Upper lobe of left lung (tissue), 6 donors: ENCODE data around the gene ZNF879. TPM values are rescaled to one million over a fixed set of nuclear protein-coding genes. Genes with fewer than 3 reads are reported as not detected.

Source experiments
- ATAC-seq, 2 donors: fragments of 200-7000 bp; cut with Tn5 transposase; one replicate each; pipeline ENCODE4 v1.9.1; 2022; ENCODE audit warnings: mild to moderate bottlenecking in 2 of 2, moderate library complexity in 2 of 2; ENCODE audit not compliant: low FRiP score in 2 of 2
- DNase-seq, 2 donors: peaks; one replicate each; pipeline ENCODE4 v3.0.0-alpha.2; 2019 to 2020
- H3K27ac ChIP-seq, 4 donors: fragments of 200-600 bp; sonication (generic); one replicate each; pipeline ENCODE4 v1.5.1; 2016 to 2019
- H3K27me3 ChIP-seq, 4 donors: fragments of 200-600 bp; sonication (generic); one replicate each; pipeline ENCODE4 v1.5.1; 2017 to 2019
- H3K36me3 ChIP-seq, 4 donors: fragments of 200-600 bp; sonication (generic); one replicate each; pipeline ENCODE4 v1.5.1; 2016 to 2019
- H3K4me1 ChIP-seq, 4 donors: fragments of 200-600 bp; sonication (generic); one replicate each; pipeline ENCODE4 v1.5.1; 2018 to 2019
- H3K4me3 ChIP-seq, 4 donors: fragments of 200-600 bp; sonication (generic); one replicate each; pipeline ENCODE4 v1.5.1; 2017 to 2019; ENCODE audit warnings: mild to moderate bottlenecking in 2 of 4, moderate library complexity in 1 of 4
- H3K9me3 ChIP-seq, 4 donors: fragments of 200-600 bp; sonication (generic); one replicate each; pipeline ENCODE4 v1.5.1; 2018 to 2019
- CTCF ChIP-seq, 6 experiments: fragments of 450-650 bp in 4 of 6; fragments of 200-600 bp in 2 of 6; sonication (generic) in 2 of 6; IDR thresholded peaks; one replicate each; pipeline ENCODE4 v1.5.1; 2016 to 2019; ENCODE audit warnings: antibody characterized with exemption in 6 of 6
- EP300 ChIP-seq, 4 donors: sonication (generic); formaldehyde crosslinking; IDR thresholded peaks; one replicate each; pipeline ENCODE4 v1.5.1; 2017; ENCODE audit warnings: antibody characterized with exemption in 4 of 4, control low read depth in 2 of 4
- POLR2A ChIP-seq, 4 donors: fragments of 450-650 bp; IDR thresholded peaks; one replicate each; pipeline ENCODE4 v1.5.1; 2016 to 2017; ENCODE audit warnings: antibody characterized with exemption in 4 of 4, mild to moderate bottlenecking in 2 of 4
- POLR2AphosphoS5 ChIP-seq, 2 donors: sonication (generic); formaldehyde crosslinking; IDR thresholded peaks; one replicate each; pipeline ENCODE4 v1.5.1; 2017; ENCODE audit warnings: antibody characterized with exemption in 2 of 2
- WGBS, 2 donors: methylation state at CpG; one replicate each; pipeline ENCODE4 v1.1.5; 2017 to 2018; 5-methylcytosine and 5-hydroxymethylcytosine counted together
- total RNA-seq, 6 donors: library from RNA; depleted of rRNA in 4 of 6; stranded (reverse); fragments of >200 nt in 4 of 6; gene quantifications; one replicate each; pipeline versions ENCODE4 v1.1.0 to v1.2.1, GENCODE V29; 2016 to 2021
- donor health status: DM: no; HTN: no; CAD: no; lungs with moderate emphysema.
- donor health status: DM: no; HTN: yes; CAD: no; lungs with severe emphysema.

ZNF879 gene
- total RNA-seq, 6 donors from 2014 or later = 2.4 to 5.3 (median 4.0) TPM

- WGBS, 2 donors = 94 to 98% methylated on average over 10 to 13 of the region's 13 CpGs
- H3K4me1 ChIP-seq = peaks cover 0 to 13% (median 0%) of the 10 kb centered on the region in 4 donors
- H3K9me3 ChIP-seq = no peaks in the 10 kb centered on the region
- TF ChIP-seq CTCF (IDR thresholded peaks at IDR 0.05) (no peak), POLR2A (IDR thresholded peaks at IDR 0.05) (no peak), POLR2AphosphoS5 (IDR thresholded peaks at IDR 0.05) (no peak), EP300 (IDR thresholded peaks at IDR 0.05) (no peak)
- H3K27ac ChIP-seq = no peak overlapping the region
- DNase-seq (peak in 1 of 2 donors; percentile 25), ATAC-seq (no peak)
- no peaks in the 10 kb centered on the region for H3K36me3 ChIP-seq
- peaks cover 0 to 11% (median 0%) of the 10 kb centered on the region in 4 donors for H3K27me3 ChIP-seq
- no peak overlapping the region for H3K4me3 ChIP-seq
These were observed 25.2 kb upstream of the ZNF879 start for GRCh38 chr5:178998441-178998840.

DNA sequence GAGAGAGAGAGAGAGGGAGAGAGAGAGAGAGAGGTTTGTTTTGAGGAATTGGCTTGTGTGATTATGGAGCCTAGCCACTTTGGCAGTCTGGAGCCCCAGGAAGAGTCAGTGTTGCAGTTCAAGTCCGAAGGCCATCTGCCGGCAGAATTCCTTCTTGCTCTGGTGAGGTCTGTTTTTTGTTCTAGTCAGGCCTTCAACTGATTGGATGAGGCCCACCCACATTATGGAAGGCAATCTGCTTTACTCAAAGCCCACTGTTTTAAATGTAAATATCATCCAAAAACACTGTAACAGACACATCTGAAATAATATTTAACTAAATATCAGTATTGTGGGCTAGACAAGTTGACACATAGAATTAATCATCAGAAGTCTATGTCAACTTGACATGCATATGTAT lies 17.0 kb upstream of the ZNF879 start:
- peaks cover 0 to 14% (median 3%) of the 10 kb centered on the region in 4 donors for H3K9me3 ChIP-seq
- ATAC-seq (no peak), DNase-seq (no peak)
- H3K27me3 ChIP-seq = no peaks in the 10 kb centered on the region
- no peaks in the 10 kb centered on the region for H3K36me3 ChIP-seq
- 85 to 91% methylated on average over 2 of the region's 2 CpGs for WGBS, 2 donors
- no peak overlapping the region for H3K27ac ChIP-seq
- no peak overlapping the region for H3K4me3 ChIP-seq
- TF ChIP-seq POLR2A (IDR thresholded peaks at IDR 0.05) (no peak), EP300 (IDR thresholded peaks at IDR 0.05) (no peak), POLR2AphosphoS5 (IDR thresholded peaks at IDR 0.05) (no peak), CTCF (IDR thresholded peaks at IDR 0.05) (no peak)
- H3K4me1 ChIP-seq = no peaks in the 10 kb centered on the region

- H3K27me3 ChIP-seq = no peaks in the 10 kb centered on the region
- no peaks in the 10 kb centered on the region for H3K4me1 ChIP-seq
- DNase-seq (no peak), ATAC-seq (no peak)
- no peaks in the 10 kb centered on the region for H3K36me3 ChIP-seq
- no peak overlapping the region for H3K27ac ChIP-seq
- H3K9me3 ChIP-seq = peaks cover 0 to 18% (median 7%) of the 10 kb centered on the region in 4 donors
- H3K4me3 ChIP-seq = no peak overlapping the region
- 28 to 34% methylated on average over 1 of the region's 1 CpG for WGBS, 2 donors
- TF ChIP-seq CTCF (IDR thresholded peaks at IDR 0.05) = no peak
These were observed 14.9 kb upstream of the ZNF879 start for GRCh38 chr5:179008667-179009066.

GRCh38 chr5:179033004-179033580 lies 9.5 kb downstream of the ZNF879 start:
- Histone ChIP-seq H3K36me3 (peaks cover 34 to 57% (median 46%) of the 10 kb centered on the region in 4 donors), H3K27ac (no peak overlapping the region), H3K27me3 (no peaks in the 10 kb centered on the region), H3K4me3 (no peak overlapping the region), H3K4me1 (no peaks in the 10 kb centered on the region), H3K9me3 (peaks cover 93 to 100% (median 98%) of the 10 kb centered on the region in 4 donors)
- no peak for TF ChIP-seq POLR2AphosphoS5 (IDR thresholded peaks at IDR 0.05)
- TF ChIP-seq POLR2A (IDR thresholded peaks at IDR 0.05) = no peak
- TF ChIP-seq EP300 (IDR thresholded peaks at IDR 0.05) = no peak
- TF ChIP-seq CTCF (IDR thresholded peaks at IDR 0.05) = no peak
- DNase-seq = no peak
- 97 to 99% methylated on average over 7 of the region's 7 CpGs for WGBS, 2 donors
- no peak for ATAC-seq

- Histone ChIP-seq H3K36me3 (no peaks in the 10 kb centered on the region), H3K4me3 (no peak overlapping the region), H3K4me1 (no peaks in the 10 kb centered on the region), H3K27me3 (no peaks in the 10 kb centered on the region), H3K9me3 (peaks cover 0 to 41% (median 24%) of the 10 kb centered on the region in 4 donors), H3K27ac (no peak overlapping the region)
- no peak for ATAC-seq
- WGBS, 2 donors = 73 to 79% methylated on average over 2 of the region's 2 CpGs
- TF ChIP-seq POLR2AphosphoS5 (IDR thresholded peaks at IDR 0.05) = no peak
- no peak for TF ChIP-seq POLR2A (IDR thresholded peaks at IDR 0.05)
- TF ChIP-seq EP300 (IDR thresholded peaks at IDR 0.05) = no peak
- TF ChIP-seq CTCF (IDR thresholded peaks at IDR 0.05) = no peak
- DNase-seq = no peak
These were observed 21.2 kb downstream of the ZNF879 start for GRCh38 chr5:179044765-179045164.
